ENCODE data around the gene P4HTM. TPM values are rescaled to one million over a fixed set of nuclear protein-coding genes. Genes with fewer than 3 reads are reported as not detected.
A peak's percentile ranks its signal among the peaks of the same experiment; 100 is the strongest.

The P4HTM gene
- total RNA-seq, 3 donors from 2014 or later: 29.9 to 59.7 (median 58.7) TPM

- peaks cover 9 to 24% of the 10 kb centered on the region in 2 donors for H3K4me1 ChIP-seq
- TF ChIP-seq POLR2AphosphoS5 (IDR thresholded peaks at IDR 0.05): no peak
- no peak for TF ChIP-seq POLR2A (IDR thresholded peaks at IDR 0.05)
- TF ChIP-seq, protein P1, sequence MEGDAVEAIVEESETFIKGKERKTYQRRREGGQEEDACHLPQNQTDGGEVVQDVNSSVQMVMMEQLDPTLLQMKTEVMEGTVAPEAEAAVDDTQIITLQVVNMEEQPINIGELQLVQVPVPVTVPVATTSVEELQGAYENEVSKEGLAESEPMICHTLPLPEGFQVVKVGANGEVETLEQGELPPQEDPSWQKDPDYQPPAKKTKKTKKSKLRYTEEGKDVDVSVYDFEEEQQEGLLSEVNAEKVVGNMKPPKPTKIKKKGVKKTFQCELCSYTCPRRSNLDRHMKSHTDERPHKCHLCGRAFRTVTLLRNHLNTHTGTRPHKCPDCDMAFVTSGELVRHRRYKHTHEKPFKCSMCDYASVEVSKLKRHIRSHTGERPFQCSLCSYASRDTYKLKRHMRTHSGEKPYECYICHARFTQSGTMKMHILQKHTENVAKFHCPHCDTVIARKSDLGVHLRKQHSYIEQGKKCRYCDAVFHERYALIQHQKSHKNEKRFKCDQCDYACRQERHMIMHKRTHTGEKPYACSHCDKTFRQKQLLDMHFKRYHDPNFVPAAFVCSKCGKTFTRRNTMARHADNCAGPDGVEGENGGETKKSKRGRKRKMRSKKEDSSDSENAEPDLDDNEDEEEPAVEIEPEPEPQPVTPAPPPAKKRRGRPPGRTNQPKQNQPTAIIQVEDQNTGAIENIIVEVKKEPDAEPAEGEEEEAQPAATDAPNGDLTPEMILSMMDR (IDR thresholded peaks at IDR 0.05): no peak
- H3K27ac ChIP-seq: no peak overlapping the region
- no peaks in the 10 kb centered on the region for H3K9me3 ChIP-seq
- intact Hi-C loops (cut with DNase I; ENCODE audit: low total_unique reads): no loop called here
- H3K36me3 ChIP-seq: peaks cover 4% of the 10 kb centered on the region
- DNase-seq (ENCODE audit: low spot score in 2 of 2): no peak
- no peaks in the 10 kb centered on the region for H3K27me3 ChIP-seq
- H3K4me3 ChIP-seq: no peak overlapping the region
These were observed 33.7 kb downstream of the P4HTM start for GRCh38 chr3:49023775-49024174.

- Histone ChIP-seq H3K27ac (no peak overlapping the region), H3K4me1 (peaks cover 9 to 24% of the 10 kb centered on the region in 2 donors), H3K27me3 (no peaks in the 10 kb centered on the region), H3K4me3 (no peak overlapping the region), H3K36me3 (peaks cover 4% of the 10 kb centered on the region), H3K9me3 (no peaks in the 10 kb centered on the region)
- no peak for DNase-seq (ENCODE audit: low spot score in 2 of 2)
- intact Hi-C loops (cut with DNase I; ENCODE audit: low total_unique reads): no loop called here
- no peak for TF ChIP-seq POLR2A (IDR thresholded peaks at IDR 0.05)
- TF ChIP-seq, protein P1 (IDR thresholded peaks at IDR 0.05): no peak
- TF ChIP-seq POLR2AphosphoS5 (IDR thresholded peaks at IDR 0.05): no peak
These were observed 34.4 kb downstream of the P4HTM start for GRCh38 chr3:49024449-49024848.

GRCh38 chr3:49025005-49025792 lies 35.2 kb downstream of the P4HTM start:
- Histone ChIP-seq H3K36me3 (peaks cover 4% of the 10 kb centered on the region), H3K4me1 (peaks cover 9 to 18% of the 10 kb centered on the region in 2 donors), H3K27me3 (no peaks in the 10 kb centered on the region), H3K4me3 (no peak overlapping the region), H3K27ac (no peak overlapping the region), H3K9me3 (no peaks in the 10 kb centered on the region)
- DNase-seq (ENCODE audit: low spot score in 2 of 2): no peak
- intact Hi-C loops (cut with DNase I; ENCODE audit: low total_unique reads): no loop called here
- TF ChIP-seq POLR2AphosphoS5 (IDR thresholded peaks at IDR 0.05): no peak

GRCh38 chr3:49025793-49026520 lies 35.9 kb downstream of the P4HTM start:
- TF ChIP-seq POLR2A (IDR thresholded peaks at IDR 0.05): no peak
- peaks cover 4% of the 10 kb centered on the region for H3K36me3 ChIP-seq
- no peaks in the 10 kb centered on the region for H3K9me3 ChIP-seq
- peaks cover 6 to 14% of the 10 kb centered on the region in 2 donors for H3K4me1 ChIP-seq
- H3K27ac ChIP-seq: peak overlapping the region; percentile 10 to 21
- no peak overlapping the region for H3K4me3 ChIP-seq
- no peak for DNase-seq (ENCODE audit: low spot score in 2 of 2)
- intact Hi-C loops (cut with DNase I; ENCODE audit: low total_unique reads): no loop called here
- no peaks in the 10 kb centered on the region for H3K27me3 ChIP-seq

- Histone ChIP-seq H3K27ac (peak overlapping the region; percentile 10 to 21), H3K9me3 (no peaks in the 10 kb centered on the region), H3K36me3 (peaks cover 4% of the 10 kb centered on the region), H3K27me3 (no peaks in the 10 kb centered on the region), H3K4me3 (no peak overlapping the region), H3K4me1 (peaks cover 6 to 14% of the 10 kb centered on the region in 2 donors)
- no peak for DNase-seq (ENCODE audit: low spot score in 2 of 2)
- intact Hi-C loops (cut with DNase I; ENCODE audit: low total_unique reads): no loop called here
- TF ChIP-seq POLR2AphosphoS5 (IDR thresholded peaks at IDR 0.05) (no peak), POLR2A (IDR thresholded peaks at IDR 0.05) (no peak)
- TF ChIP-seq, protein P1 (IDR thresholded peaks at IDR 0.05): no peak
These were observed 36.5 kb downstream of the P4HTM start for GRCh38 chr3:49026536-49026935.

DNA sequence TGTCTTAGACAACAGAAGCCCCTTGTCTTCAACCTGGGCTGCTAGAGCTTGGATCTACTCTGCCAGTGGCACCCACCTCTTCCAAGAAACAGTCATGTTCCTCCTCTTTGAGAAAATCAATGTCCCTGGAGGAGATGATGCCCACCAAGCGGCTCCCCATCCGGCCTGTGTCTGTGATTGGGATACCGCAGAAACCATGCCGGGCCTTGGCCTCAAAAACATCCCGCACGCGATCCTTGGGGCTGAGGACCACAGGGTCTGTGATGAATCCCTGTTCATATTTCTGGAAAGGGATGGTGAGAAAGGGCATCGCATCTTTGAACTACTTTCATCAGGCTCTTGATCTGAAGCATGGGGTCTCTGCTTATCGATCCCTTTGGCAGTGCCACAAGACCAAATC lies 37.6 kb downstream of the P4HTM start:
- intact Hi-C loops (cut with DNase I; ENCODE audit: low total_unique reads): no loop called here
- peaks cover 7% of the 10 kb centered on the region for H3K36me3 ChIP-seq
- peak overlapping the region; percentile 95 to 98 for H3K27ac ChIP-seq

More for the DNA sequence above, 37.6 kb downstream of the P4HTM start:
- DNase-seq (ENCODE audit: low spot score in 2 of 2): no peak
- no peaks in the 10 kb centered on the region for H3K9me3 ChIP-seq
- TF ChIP-seq, protein P1 (IDR thresholded peaks at IDR 0.05): no peak
- TF ChIP-seq POLR2A (IDR thresholded peaks at IDR 0.05) (no peak), POLR2AphosphoS5 (IDR thresholded peaks at IDR 0.05) (no peak)
- H3K4me1 ChIP-seq: peaks cover 6 to 12% of the 10 kb centered on the region in 2 donors
- no peaks in the 10 kb centered on the region for H3K27me3 ChIP-seq
- no peak overlapping the region for H3K4me3 ChIP-seq
